ENCODE measurements around the gene KIF2C.

DNA sequence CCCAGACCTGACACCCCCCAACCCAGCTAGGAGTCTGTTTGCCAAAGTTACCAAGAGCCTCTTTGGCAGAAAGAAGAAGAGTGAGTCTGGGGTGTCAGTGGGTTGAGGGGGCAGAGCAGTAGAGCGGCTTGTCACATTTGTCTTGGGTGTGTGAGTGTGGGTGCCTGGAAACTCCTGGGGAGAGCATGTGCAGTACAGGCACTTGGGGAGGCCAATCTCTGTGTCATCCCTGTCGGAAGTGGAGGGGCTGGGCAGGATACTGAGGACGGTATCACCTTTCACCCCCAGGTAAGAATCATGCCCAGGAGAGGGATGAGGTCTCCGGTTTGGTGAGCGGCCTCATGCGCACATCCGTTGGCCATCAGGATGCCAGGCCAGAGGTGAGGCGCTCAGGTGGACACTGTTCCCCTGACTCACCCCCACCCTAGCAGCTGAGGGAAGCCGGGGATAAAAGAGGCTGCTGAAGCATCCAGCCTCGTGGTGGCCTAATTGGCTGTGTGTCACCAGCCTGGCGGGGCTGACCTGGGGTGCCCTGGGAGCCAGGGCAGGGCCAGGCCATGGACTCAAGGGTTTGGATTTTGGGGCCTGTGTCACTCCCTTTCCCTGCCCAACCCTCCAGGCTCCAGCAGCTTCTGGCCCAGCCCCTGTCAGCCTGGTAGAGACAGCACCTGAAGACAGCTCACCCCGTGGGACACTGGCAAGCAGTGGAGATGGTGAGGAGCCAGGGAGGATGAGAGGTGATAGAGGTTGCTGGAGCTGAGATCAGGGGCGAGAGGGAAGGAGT, 63.9 kb downstream of the KIF2C start:
- TF ChIP-seq, protein P1, sequence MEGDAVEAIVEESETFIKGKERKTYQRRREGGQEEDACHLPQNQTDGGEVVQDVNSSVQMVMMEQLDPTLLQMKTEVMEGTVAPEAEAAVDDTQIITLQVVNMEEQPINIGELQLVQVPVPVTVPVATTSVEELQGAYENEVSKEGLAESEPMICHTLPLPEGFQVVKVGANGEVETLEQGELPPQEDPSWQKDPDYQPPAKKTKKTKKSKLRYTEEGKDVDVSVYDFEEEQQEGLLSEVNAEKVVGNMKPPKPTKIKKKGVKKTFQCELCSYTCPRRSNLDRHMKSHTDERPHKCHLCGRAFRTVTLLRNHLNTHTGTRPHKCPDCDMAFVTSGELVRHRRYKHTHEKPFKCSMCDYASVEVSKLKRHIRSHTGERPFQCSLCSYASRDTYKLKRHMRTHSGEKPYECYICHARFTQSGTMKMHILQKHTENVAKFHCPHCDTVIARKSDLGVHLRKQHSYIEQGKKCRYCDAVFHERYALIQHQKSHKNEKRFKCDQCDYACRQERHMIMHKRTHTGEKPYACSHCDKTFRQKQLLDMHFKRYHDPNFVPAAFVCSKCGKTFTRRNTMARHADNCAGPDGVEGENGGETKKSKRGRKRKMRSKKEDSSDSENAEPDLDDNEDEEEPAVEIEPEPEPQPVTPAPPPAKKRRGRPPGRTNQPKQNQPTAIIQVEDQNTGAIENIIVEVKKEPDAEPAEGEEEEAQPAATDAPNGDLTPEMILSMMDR (IDR thresholded peaks at IDR 0.05): no peak
- TF ChIP-seq, protein P2, sequence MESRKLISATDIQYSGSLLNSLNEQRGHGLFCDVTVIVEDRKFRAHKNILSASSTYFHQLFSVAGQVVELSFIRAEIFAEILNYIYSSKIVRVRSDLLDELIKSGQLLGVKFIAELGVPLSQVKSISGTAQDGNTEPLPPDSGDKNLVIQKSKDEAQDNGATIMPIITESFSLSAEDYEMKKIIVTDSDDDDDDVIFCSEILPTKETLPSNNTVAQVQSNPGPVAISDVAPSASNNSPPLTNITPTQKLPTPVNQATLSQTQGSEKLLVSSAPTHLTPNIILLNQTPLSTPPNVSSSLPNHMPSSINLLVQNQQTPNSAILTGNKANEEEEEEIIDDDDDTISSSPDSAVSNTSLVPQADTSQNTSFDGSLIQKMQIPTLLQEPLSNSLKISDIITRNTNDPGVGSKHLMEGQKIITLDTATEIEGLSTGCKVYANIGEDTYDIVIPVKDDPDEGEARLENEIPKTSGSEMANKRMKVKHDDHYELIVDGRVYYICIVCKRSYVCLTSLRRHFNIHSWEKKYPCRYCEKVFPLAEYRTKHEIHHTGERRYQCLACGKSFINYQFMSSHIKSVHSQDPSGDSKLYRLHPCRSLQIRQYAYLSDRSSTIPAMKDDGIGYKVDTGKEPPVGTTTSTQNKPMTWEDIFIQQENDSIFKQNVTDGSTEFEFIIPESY (IDR thresholded peaks at IDR 0.05; ENCODE audit: borderline replicate concordance, low read depth): no peak
- TF ChIP-seq, protein P3, sequence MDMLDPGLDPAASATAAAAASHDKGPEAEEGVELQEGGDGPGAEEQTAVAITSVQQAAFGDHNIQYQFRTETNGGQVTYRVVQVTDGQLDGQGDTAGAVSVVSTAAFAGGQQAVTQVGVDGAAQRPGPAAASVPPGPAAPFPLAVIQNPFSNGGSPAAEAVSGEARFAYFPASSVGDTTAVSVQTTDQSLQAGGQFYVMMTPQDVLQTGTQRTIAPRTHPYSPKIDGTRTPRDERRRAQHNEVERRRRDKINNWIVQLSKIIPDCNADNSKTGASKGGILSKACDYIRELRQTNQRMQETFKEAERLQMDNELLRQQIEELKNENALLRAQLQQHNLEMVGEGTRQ (IDR thresholded peaks at IDR 0.05; ENCODE audit: borderline replicate concordance, low read depth, low read length): no peak
- TF ChIP-seq POLR2AphosphoS5 (IDR thresholded peaks at IDR 0.05; ENCODE audit: low read depth, low read length): no peak
- TF ChIP-seq EZH2phosphoT487 (IDR thresholded peaks at IDR 0.05; ENCODE audit: borderline replicate concordance, low read depth): no peak
- TF ChIP-seq TAF1 (IDR thresholded peaks at IDR 0.05; ENCODE audit: borderline replicate concordance, low read depth, low read length): no peak
- TF ChIP-seq EP300 (IDR thresholded peaks at IDR 0.05; ENCODE audit: borderline replicate concordance in 1 of 2, low read depth in 1 of 2, low read length in 1 of 2): no peak
- TF ChIP-seq RFX5 (IDR thresholded peaks at IDR 0.05; ENCODE audit: low read length): no peak
- TF ChIP-seq CHD2 (IDR thresholded peaks at IDR 0.05; ENCODE audit: low read length, partially characterized antibody): no peak
- no peak for TF ChIP-seq NRF1 (IDR thresholded peaks at IDR 0.05; ENCODE audit: low read depth, low read length)
- no peak for TF ChIP-seq RAD21 (IDR thresholded peaks at IDR 0.05; ENCODE audit: low read length)
- no peak for TF ChIP-seq GABPA (IDR thresholded peaks at IDR 0.05; ENCODE audit: low read depth)
- no peak for TF ChIP-seq SMC3 (IDR thresholded peaks at IDR 0.05; ENCODE audit: low read depth, low read length)
